ENCODE results near the gene LIFR.
"Not testable (repeated sequence)": the region's sequence is repeated elsewhere in the genome, so short reads cannot be mapped to it uniquely, and the experiment has no call there.

Gene LIFR

DNA sequence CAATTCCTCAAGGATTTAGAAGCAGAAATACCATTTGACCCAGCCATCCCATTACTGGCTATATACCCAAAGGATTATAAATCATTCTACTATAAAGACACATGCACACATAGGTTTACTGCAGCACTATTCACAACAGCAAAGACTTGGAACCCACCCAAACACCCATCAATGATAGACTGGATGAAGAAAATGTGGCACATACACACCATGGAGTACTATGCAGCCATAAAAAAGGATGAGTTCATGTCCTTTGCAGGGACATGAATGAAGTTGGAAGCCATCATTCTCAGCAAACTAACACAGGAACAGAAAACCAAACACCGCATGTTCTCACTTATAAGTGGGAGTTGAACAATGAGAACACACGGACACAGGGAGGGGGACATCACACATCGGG lies 39.8 kb downstream of the LIFR start:
- not testable (repeated sequence) for DNase-seq (ENCODE audit: low spot score)

DNA sequence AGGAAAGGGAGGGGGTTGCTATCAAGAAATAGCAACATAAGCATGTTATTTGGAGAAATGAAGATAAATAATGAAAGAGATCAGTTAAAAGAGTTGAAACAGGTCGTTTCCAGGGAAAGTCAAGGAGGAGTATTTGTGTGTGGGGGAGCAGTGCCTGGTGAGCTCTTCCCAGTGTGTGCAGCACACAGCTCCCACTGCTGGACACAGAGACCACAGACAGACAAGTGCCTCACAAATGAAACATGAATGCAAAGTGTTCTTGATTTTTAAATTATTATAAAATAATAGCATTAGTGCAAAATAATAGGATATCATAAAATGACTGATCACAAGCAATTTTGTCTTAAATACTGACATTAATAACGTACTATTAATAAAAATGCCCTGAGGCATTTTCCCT lies 40.8 kb downstream of the LIFR start:
- DNase-seq (ENCODE audit: low spot score): no peak

DNA sequence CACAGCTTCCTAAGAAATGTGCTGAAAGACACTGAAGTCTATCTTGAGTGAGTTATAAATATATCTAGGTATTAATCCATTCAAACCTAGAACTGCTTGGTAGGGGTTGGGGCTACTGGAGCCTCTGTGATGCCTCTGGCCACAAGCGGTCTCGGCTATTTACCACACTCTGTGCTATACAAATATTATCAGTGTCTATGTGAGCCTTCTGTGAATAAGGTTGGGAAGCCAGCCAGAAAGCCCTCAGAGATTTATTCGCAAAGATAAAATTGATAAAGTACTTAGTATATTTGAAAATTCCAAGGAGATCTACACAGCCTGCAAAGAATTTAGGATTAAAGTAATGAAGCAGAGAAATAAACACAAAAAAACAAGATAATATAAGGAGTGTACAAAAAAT lies 41.4 kb downstream of the LIFR start:
- DNase-seq (ENCODE audit: low spot score): no peak

DNA sequence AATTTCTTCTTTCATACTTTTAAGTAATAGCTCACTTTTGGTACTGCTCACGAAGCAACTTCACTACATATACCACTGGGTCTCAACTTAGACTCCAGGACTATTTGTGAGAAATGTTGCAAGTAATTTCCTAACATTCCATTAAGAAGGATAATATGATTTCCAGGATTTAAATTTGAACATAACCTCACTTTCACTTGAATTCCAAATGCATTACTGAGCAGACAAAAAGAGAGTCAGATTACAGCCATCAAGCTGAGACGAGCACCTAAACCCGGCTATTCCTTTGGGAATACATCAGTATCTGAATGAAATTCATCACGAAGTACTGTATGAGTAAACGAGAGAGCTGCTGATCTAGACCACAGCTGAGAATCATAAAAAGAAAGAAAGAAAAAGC lies 47.3 kb downstream of the LIFR start:
- DNase-seq (ENCODE audit: low spot score): no peak

DNA sequence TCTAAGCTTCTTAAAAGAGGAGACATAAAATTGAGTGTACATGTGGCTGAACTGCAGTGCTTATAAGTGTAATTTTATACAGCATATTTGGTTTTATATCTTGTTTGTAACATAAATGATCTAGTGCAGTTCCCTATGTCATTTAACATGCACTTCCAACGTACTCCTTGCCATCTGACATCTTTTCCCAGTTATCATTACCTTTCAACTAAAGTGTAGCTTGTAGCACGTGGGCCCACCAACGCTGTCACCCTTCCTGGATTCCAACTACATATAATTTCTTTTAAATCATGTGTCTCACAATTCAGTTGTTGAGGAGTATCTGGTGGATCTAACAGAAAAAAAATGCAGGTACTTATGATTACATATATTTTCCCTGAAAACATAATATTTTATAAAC lies 50.1 kb downstream of the LIFR start:
- no peak for DNase-seq (ENCODE audit: low spot score)

DNA sequence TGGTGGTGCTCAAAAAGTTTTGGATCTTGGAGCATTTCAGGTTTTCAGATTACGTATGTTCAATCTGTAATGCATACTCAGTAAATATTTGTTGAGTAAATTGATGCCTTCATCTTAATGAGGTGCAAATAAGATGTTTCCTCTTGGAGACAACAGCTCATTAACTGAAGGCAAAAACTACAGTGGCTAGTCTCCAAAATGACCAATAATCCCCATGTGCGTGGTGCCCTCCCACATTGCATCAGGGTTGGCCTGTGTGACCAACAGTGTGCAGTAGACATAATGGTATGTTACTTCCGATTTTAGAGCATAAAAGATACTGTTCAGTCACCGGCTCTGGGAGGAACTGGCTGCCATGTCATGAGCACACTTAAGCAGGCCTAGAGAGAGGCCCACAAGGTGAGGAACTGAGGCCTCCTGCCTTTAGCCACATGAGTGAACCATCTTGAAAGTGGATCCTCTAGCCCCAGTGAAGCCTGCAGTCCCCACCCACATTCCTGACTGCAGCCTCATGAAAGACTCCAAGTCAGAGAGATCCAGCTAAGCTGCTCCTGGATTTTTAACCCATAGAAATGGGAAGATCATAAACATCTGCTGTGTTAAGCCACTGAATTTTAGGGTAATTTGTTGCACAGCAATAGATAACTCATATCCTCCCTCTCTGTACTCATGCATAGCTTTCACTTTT lies 55.7 kb downstream of the LIFR start:
- no peak for DNase-seq (ENCODE audit: low spot score)

DNA sequence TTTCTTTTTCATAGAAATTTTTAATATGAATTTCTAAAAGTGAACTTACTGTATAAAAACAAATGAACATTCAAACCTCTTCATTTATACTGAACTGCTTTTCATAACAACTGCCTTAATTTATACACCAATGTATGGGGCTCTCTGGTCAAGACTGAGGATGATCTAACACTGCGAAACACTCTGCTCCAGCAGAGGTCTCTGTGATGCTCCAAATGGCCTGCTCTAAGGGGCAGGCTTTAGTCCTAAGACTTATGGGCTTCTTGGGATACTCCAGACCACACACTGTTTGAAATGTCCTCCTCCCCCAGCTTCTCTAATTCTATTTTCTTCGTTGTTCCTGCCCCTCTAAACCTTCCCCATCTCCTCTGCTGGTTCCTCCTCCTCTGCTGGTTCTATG lies 58.5 kb downstream of the LIFR start:
- DNase-seq (ENCODE audit: low spot score): no peak

DNA sequence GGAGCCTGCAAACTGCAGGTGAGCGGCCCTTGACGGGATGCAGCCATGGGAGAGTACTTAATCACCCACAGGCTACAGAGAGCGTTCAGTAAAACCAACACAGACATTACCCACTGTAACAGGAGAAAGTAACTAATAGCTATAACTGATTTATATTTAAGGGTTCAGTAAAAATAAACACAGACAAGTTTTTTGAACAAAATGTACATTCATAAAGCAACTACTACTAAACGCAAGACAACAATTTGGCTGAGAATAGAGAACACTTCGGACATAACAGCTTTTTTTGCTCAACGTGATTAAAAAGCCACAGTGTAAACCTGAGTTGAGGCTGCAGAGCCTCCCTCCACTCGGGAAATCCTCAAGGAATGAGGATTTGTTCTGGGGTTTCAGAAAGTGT lies 61.7 kb downstream of the LIFR start:
- no peak for DNase-seq (ENCODE audit: low spot score)

DNA sequence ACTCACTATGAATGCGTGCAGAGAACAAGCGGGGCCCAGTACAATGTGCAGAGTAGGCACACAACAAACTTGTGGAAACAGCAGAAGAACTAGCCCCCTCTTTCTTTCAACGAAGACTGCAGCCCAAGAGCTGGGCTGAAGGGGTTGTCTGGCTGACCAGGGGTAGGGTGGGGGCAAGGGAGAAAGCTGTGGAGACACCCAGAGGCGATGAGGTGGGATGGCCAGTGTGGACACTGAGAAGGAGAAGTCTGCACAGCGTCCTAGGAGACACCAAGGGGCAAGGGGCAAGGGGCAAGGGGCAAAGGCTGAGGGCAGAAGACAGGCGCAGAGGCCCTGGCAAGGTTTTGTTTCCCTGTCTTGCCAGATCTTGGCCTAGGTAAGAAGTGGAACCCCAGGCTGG lies 62.3 kb downstream of the LIFR start:
- DNase-seq (ENCODE audit: low spot score): no peak

DNA sequence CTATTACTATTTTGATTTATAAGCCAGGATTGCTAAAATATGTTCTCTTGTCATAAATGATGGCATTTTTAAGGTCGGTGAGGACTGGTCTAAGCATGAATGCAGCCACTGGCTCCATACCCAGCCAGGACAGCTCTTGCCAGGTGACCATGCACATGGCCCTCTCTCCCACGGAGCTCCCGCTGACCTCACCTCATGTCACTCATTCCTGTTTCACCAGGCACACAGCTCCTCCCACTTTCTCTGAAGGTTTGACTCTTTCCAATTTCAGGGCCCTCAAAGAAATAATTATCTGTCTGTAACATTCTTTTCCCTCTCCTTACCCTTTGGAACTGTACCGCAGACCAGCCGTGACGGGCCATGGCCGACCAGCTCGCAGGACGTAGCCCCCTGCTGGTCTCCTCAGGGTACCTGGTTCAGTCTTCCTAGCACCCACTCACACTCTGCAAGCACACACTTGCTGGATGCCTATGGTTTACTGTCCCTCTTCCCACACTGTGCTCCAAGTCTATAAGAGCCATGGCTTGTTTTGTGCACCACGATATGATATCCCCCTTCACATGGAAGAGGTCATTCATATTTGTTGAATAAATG lies 72.5 kb downstream of the LIFR start:
- no peak for DNase-seq (ENCODE audit: low spot score)

DNA sequence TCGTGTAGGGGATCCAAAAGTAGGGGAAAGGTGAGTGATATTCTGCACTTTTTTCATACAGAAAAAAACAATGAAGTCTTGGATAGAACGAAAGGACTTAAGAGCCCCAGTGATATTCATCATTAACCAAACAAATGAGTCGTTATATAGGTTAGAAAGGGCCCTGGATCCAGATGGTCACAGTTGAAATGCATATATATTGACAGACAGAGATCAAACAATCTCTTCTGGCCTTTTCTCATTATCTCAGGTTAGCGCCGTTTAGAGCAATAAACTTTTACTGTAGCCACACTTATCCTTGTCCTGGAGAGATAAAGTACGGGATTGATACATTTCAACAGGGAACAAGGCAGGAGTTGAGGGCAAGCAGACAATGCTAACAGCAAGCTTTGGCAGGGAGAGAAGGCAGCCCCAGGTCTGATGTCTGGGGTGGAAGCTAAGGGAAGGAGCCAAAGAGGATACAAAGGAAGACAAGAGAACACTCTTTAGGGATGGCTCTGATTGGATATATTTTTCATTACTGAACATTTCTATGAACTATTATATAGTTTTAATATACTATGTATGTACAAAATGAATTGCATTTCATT lies 77.0 kb downstream of the LIFR start:
- DNase-seq (ENCODE audit: low spot score): no peak

DNA sequence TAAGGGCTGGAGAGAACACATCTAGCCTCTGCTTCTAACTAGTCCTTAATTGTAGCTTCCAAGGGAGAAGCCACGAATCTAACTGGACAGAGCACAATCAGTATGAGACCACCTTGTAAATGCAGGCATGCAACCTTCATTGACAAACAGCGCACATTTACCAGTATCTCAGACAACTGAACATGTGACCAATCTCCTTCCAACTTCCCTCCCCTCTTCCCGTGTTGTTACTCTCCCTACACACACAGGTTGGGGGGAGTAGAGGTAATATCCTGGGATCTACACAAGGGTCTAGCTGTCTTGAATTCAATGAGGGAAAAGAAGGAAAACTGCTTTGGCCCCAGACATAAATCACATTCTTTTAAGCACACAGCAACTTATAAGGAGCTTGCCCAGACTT lies 77.6 kb downstream of the LIFR start:
- no peak for DNase-seq (ENCODE audit: low spot score)

DNA sequence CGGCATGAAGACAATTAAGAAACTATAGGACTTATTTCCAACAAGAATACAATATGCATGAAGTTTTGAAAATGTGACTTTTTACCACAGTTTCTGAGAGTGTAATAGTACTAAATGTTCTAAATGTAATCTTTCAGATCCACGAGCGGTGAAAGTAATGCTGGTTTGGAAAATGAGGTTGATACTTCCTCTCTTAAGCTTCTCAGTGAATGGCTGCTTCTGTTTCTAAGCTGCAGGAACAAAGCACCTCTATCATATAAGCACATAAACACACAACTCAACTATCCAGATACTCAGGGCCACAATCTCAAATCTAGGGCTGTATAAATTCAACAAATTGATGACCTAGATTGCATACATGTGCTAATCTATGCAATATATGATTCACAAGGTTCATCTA lies 78.3 kb downstream of the LIFR start:
- DNase-seq (ENCODE audit: low spot score): no peak

DNA sequence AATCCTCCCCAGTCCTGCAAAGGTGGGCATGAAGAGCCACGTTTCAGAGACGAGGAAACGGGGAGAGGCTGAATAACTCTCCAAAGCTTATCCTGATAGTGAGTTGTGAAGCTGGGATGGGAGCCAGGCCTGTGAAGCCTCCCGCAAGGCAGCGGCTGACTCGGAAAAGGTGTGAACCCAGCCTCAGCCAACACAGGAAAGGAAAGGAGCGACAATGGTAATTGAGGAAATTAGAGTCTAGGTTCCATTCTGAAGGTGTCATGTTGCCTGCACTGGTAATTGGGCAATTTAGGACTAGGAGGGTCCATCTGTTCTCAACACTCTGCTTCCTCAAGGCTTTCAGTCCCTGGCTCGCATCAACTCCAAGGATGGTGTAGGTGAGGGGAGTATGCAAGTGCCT lies 83.4 kb downstream of the LIFR start:
- DNase-seq (ENCODE audit: low spot score): no peak

DNA sequence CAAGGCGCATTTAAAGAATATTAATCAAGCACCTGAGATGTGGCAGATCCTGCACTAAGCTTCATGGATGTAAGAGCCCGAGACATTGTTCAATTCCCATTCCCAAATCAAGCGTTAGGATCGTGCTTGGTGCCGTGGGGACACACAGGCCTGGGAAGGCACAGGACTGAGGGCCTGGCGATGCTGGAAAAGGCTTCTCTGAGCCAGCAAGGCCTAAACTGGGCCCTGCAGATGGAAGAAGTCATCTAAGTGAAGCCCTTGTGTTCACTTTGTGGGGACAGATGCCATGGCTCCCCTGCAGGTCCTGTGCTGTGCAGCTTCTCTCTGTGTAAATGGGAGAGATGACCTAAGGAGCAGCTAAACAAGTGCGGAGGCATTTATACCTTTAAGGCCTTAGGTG lies 83.9 kb downstream of the LIFR start:
- no peak for DNase-seq (ENCODE audit: low spot score)

DNA sequence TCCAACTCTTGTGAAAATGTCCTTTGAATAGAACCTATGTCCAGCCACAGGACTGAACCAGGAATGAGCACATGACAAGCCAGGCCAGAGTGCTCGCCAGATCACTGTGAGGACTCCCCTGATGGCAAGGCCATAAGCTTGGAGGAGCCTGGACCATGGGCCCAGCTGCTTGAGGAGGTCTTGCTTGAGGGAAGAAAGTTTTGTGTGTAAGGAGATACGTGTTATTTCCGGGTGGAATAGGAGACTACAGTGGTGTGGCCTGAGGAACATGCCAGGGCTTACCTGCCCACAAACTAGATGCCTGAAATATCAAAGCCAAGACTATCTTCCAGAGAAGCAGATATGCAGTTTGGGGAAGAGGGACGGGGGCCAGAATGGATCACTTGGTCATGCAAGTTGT lies 84.7 kb downstream of the LIFR start:
- no peak for DNase-seq (ENCODE audit: low spot score)

DNA sequence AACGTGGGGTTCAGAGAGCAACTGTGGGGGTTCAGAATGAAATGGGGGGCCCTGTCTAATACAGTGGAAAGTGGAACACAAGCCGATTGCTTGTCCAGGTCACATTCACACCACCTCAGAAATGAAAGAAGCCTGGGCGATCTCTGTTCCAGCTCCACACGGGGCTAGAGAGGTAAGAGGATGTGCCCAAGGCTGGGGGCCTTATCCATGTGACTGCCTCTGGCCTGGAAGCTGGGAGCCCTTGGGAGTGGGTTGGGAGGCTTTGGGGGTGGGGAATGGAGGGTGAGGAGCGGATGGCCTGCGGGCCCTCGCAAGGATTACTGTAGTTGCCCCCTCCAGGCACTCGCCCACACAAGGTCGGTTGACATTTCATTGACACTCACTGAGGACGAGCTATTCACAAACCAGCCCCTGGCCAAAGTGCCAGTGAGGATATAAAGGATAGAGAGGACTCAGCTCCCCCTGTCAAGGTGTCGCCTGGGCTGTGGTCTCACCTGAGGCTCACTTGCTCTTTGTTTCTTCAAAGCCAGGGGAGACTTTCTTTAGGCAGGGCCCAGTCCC lies 86.7 kb downstream of the LIFR start:
- no peak for DNase-seq (ENCODE audit: low spot score)

DNA sequence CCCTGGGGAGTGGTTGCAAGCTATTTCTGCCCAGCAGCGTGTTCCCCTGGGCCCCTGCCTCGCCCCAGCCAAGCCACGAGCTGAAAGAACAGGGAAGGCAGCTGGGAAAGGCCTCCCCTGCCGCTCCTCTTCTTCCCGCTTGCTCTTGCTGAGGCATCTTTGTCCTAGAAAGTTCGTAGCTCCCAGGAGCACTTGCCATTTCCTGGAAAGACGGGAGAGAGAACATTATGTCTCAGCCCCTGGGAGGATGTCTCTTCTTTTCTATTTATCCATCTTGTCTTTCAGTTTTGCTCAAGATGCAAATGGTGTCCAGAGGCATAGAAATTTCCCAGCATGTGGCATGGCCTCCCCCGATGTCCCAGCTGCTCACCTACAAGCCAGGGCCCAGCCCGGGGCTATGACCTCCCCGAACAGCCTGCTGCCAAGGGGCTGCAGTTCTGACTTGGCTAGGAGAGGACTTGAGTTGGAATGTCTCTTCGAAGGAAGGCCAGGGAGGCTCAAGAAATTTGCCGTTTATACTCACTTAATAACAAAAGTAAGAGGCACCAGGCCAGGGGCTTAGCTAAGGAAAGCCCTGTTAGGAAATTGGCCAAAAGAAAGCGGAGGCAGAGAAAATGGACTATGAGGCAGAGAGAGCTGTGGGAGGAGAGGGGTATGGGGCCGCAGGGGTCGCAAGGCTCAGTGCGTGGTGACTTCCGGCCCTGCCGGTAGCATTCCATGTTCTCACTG lies 87.3 kb downstream of the LIFR start:
- DNase-seq (ENCODE audit: low spot score): no peak

DNA sequence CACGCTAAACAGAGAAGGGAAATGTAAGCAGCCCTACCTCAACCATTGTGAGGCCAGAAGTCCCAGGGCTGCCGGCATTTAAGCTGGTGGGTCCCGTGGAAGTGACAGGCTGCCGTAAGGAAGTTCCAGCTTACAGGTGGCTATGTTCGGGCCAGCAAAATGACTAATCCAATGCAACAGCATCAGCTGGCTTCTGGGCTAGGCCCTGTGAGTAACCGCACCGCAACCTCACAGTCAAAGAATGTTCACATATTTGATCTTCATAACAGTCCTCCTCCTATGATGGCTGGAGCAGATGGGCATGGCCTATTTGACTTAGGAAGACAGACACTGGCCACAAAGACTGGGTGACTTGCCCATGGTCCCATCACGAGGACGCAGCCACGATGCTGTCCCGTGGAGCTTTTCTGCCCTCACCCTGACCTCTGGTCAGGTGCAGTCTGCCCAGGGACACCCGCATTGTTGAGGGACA lies 88.2 kb downstream of the LIFR start:
- DNase-seq (ENCODE audit: low spot score): no peak

DNA sequence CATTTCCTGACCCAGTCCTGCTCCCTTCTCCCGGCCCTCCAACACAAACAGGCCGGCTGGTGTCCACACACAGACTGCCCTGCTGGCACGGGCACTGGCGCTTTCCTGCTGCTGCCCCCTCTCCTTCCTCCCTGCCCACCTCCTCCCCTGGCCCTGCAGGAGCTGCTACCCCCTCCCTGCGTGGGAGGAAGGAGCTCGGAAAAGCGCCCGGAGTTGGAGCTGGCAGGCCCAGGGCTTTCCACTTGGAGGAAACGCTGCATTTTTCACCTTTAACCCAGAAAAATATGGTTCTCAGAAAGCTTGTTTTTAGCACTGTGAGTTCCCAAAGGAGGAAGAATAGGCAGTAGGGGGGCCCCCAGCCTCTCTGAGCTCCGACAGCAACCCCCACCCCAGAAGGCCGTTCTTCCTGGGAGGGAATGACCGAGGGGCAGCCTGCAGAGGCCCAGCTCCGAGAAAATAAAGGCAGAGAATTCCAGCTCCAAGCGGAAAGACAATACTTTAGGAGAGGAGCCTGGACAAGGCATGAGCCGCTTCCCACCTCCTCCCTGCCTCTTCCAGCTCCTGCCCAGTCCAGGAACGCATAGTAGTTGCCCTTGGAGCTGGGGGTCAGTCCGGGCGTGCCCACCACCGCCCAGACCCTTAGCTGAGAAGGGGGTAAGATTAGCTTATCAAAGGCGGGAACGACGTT lies 88.9 kb downstream of the LIFR start:
- no peak for DNase-seq (ENCODE audit: low spot score)

DNA sequence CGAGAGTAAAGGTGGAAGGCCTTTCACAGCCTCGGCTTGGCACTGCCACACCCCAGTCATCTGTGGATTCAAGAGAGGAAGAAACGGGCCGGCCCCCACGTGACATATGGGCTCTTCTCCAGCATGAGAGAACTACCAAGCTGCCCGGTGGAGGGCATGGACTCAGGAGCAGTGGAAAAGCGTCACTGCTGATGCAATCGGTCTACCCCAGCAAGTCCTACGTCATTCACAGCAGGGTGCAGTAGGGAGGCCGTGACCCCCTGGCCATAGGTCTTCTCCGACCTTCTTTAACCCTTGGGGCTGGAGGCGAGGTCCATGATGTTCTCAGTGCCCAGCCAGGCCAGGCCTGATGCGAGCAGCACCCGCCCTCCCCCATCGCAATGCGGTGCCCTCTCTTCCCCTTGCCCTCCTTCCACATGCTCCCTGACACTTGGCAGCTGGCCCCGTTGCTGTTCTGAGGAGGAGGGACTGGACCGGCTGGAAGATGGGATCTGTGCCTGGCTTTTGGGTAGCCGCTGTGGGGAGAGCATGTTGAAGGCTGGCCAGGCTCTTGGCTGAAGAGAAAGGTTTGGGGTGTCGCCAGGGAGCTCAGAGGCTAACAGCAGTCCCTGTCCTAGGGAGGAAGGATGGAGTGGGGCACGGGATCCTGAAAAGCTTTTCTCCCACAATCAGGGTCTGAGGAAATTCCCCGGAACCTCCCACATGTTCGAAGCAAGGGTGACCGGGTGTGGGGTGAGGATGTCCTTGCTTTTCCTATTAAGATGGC lies 89.8 kb downstream of the LIFR start:
- no peak for DNase-seq (ENCODE audit: low spot score)
